HG03175 (cell line): ENCODE measurements around the gene CCDC14.
A peak's percentile ranks its signal among the peaks of the same experiment; 100 is the strongest.
"Not testable (repeated sequence)": the region's sequence is repeated elsewhere in the genome, so short reads cannot be mapped to it uniquely, and the experiment has no call there.

Experiments
- ATAC-seq: cut with Tn5 transposase; IDR thresholded peaks from one replicate; pipeline ENCODE4 v1.9.1; 2021; ENCODE audit warnings: mild to moderate bottlenecking, moderate library complexity; ENCODE audit not compliant: unreplicated experiment

Gene CCDC14

GRCh38 chr3:123960781-123961507, at the start of gene CCDC14:
Gene CCDC14, minus strand, starts transcription at chr3:123961229. Its CDS starts 56 bp downstream, at chr3:123961173.
- ATAC-seq: peak; percentile 89

- not testable (repeated sequence) for ATAC-seq
Measured at GRCh38 chr3:124008321-124008720, 47.3 kb upstream of the CCDC14 start.

- no peak for ATAC-seq
Measured at GRCh38 chr3:124007186-124007585, 46.2 kb upstream of the CCDC14 start.

GRCh38 chr3:124002405-124003079, 41.5 kb upstream of the CCDC14 start:
- not testable (repeated sequence) for ATAC-seq

GRCh38 chr3:124001366-124001765, 40.3 kb upstream of the CCDC14 start:
- not testable (repeated sequence) for ATAC-seq

DNA sequence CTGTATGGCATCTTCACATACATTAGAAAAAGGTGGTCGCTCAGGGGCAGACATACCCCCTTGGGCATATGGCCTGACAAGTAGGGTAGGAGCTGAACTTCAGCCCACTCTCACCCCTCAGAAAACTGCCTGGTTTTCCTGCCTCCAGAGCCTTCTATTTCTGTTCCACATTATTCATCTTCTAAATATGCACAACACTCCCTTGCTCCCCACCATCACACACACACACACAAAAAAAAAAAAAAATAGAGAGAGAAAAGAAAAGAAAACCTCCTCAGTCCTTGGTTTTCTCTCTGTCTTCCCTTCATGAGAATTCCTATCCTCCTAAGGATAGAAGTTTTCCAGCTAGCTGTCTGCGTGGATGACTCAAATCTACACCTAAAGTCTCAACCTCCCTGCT, 36.5 kb upstream of the CCDC14 start:
- ATAC-seq: no peak

GRCh38 chr3:123993818-123994217, 32.8 kb upstream of the CCDC14 start:
- no peak for ATAC-seq

- peak; percentile 51 for ATAC-seq
Measured at GRCh38 chr3:123991730-123992588, 30.9 kb upstream of the CCDC14 start, which contains the start of gene ROPN1. Gene ROPN1, minus strand, starts transcription at chr3:123992124. Its CDS starts 11,643 bp downstream, at chr3:123980481.

DNA sequence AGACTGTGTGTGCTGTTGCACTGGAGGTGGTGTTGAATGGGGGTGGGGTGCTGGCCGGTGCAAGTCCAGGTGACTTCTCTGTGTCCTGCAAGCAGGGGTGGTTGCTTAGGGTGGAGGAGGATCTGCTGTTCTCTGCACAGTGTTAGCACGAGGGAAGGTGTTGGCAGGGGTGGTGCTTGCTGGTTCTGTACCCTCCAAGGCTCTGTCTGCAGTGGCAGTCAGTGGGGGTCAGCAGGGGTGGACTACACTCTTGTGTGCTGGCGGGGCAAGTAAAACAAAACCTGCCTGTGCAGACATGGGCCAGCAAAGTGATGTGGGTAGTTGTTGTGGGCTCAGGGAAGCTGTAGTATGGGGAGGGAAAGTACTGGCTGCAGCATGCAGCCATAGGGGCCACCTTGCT, 25.4 kb upstream of the CCDC14 start:
- no peak for ATAC-seq

- no peak for ATAC-seq
Measured at GRCh38 chr3:123984957-123985356, 23.9 kb upstream of the CCDC14 start.

DNA sequence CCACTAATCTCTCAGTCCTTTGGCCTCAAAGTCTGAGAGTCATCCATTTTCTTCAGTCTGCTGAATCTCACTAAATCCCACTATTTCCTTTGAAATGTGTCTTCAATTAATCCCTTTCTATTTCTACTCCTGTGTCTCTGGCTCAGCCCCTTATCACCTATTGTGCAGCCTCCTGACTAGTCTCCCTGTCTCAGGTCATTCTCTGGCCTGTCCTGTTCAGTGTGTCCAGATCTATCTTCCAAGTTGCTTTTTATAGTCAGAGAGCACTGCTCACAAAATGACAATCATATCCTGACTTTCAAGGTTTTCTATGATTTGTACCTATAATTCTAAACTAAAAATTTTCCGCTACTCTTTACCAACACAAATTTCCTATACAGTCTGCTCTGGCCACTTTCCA, 23.3 kb upstream of the CCDC14 start:
- ATAC-seq: no peak

DNA sequence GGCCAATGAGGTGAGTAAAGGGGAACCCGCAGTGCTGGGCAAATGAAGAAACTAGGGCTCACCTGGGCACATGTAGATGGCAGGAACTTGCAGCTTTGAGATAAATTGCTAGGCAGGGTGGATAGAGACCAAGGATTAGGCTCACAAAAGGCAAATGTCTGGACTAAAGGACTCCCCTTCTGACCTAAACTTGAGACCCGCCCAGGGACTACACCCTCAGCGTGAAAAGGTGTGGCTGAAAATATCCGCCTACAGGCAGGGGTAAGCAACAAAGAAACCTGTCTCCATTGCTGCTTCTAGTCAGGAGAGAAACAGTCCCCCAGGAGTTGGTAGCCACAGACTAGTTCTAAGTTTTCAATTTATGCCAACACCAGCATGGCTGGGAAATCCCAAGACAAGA, 20.3 kb upstream of the CCDC14 start:
- ATAC-seq: not testable (repeated sequence)

DNA sequence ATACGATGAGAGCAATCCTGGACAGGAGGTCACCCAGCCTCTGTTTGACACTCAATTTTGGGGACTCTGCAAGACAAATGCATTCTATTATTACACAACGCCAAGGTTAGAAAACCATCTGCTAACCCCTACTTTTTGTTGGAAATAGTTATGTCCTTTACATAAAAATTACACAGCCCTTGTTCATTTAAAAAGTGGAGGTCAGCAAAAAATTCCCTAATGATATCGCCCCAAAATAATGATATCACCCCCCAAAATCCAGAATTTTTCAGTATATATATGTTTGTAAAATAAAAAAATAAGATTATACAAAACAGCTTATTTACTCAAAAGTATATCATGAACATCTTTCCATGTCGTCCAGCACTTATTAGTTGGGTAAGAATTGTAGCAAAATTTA, 19.5 kb upstream of the CCDC14 start:
- no peak for ATAC-seq

- ATAC-seq: not testable (repeated sequence)
Measured at GRCh38 chr3:123979525-123980501, 18.8 kb upstream of the CCDC14 start.

DNA sequence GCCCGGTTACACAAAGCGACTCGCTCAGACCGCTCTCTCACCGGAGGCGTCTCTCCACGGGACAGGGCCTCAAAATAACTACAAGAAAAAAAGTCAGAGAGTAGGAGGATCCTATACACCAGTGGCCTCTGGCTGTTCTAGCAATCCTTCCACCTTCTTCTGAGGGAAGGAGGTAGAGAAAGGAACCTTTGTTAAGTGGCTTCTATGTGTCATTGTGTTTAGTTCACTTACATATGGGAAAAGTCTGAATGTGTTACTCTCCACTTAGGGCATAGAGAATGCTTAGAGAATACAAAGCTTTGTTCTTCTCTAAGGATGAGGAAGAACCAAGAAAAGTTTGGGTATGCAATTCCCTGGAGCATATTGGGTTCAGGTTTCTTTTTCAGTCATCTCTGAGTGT, 15.9 kb upstream of the CCDC14 start:
- ATAC-seq: not testable (repeated sequence)

GRCh38 chr3:123976181-123976898, 15.3 kb upstream of the CCDC14 start:
- ATAC-seq: not testable (repeated sequence)

GRCh38 chr3:123975030-123975429, 14.0 kb upstream of the CCDC14 start:
- not testable (repeated sequence) for ATAC-seq

DNA sequence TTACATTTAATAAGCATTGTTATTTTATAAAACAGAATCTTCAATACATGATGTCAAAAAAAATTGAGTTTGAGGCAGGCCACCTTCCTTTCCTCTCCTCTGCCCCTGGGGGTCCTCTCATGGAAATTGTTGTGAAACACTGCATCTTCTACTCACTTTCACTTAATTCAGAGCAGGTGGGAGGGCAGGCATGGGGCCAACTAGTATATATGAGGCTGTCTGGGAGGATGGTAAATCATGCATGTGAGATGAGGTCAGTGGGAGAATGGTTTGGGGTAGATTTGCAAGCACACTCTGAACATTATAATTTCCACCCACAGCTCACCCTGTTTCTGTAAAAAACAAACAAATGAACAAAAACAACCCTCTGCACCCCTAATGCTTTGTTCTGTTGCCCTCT, 10.4 kb upstream of the CCDC14 start:
- ATAC-seq: no peak

- ATAC-seq: not testable (repeated sequence)
Measured at GRCh38 chr3:123967260-123967659, 6.2 kb upstream of the CCDC14 start.
